Measurements from ENCODE around the gene ANKRD33.

Gene ANKRD33

DNA sequence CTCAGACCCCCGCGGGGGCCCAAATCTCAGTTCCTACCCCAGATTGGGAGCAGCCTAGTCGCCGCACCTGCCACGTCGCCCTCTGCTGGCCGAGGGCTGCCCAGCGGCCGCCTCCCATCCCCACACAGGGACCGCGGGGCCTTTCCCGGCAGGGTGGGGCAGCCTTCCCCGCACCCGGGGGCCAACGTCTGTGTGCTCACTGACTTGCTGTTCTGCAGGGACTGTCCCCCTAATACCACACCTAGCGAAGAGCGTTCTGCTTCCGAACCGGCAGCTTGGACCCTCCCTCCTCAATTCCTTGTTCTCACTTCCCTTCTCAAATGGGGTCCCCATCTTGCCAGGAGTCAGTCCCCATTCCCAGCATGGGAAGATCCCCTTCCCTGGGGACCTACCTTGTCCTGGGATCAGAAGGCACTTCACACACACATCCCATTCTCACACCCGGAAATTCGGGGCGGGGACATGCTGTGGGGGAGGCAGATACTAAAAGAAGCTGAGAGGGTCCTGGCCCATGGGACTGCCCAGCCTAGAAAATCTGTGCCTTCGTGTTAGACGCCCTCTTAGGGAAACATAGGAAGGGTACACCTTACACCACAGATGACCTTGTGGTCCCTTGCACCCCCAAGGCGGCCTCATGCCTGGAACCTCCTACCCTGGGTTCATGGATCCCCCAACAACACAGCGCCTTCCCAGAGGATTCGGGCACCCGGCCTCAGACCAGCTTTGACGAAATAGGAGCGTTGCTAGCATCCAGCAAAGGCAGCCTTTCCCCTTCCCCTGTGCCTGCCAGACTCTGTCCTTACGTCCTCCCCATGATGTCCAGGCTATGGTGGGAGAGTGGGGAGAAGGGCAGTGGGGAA, 35.8 kb downstream of the ANKRD33 start:
- H3K4me3 ChIP-seq (ENCODE audit: low read length), result peak overlapping the region; percentile 67
- H3K27me3 ChIP-seq (replicated peaks; ENCODE audit: control insufficient read depth, insufficient read depth, low read length), result no peaks in the 10 kb centered on the region
- peak overlapping the region; percentile 85 for H3K9ac ChIP-seq (ENCODE audit: low read length)
- peaks cover 17% of the 10 kb centered on the region for H3K36me3 ChIP-seq (ENCODE audit: control insufficient read depth, insufficient read depth, low read length, severe bottlenecking)
- peak; percentile 49 for DNase-seq (ENCODE audit: low read depth)
- no peaks in the 10 kb centered on the region for H3K9me3 ChIP-seq (ENCODE audit: control insufficient read depth, low read length)
- H3K4me1 ChIP-seq (ENCODE audit: control insufficient read depth, insufficient read depth, low read length), result peaks cover 36% of the 10 kb centered on the region

DNA sequence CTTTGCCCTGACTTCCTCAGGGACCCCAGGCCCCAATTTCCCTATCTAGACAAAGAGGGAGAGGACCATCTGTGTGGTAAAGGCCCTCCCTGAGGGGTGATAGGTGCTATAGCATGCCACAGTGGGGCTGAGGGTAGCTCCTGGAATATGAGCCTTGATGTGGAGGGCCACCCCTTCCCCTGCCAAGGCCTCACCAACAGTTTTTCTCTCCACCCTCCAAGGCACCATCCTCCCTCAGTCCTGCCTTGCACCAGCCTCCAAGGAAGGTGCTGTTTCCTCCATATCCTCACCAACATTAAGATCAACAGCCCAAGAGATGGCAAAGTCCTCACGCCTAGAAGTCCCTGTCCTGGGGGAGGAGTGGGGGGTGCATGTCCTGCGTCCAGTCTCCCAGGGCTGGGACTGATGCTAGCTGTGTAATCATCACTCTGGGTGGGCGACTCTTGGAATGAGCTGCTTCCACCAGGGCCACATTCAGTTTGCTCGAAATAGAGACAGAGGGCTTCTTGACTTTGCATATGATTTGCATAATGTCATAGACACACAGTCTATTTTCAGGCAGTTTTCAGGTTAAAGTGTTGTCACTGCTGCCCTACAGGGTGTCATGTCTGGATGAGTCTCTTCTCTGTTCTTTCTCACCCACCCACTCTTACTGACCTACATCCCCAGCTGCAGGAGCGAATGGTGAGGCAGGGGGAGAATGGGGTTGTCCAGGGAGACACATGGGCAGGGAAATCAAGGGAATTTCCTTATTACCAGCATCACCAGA, 36.8 kb downstream of the ANKRD33 start:
- no peak overlapping the region for H3K4me3 ChIP-seq (ENCODE audit: low read length)
- no peak for DNase-seq (ENCODE audit: low read depth)
- peaks cover 7% of the 10 kb centered on the region for H3K36me3 ChIP-seq (ENCODE audit: control insufficient read depth, insufficient read depth, low read length, severe bottlenecking)
- peaks cover 36% of the 10 kb centered on the region for H3K4me1 ChIP-seq (ENCODE audit: control insufficient read depth, insufficient read depth, low read length)
- no peaks in the 10 kb centered on the region for H3K9me3 ChIP-seq (ENCODE audit: control insufficient read depth, low read length)
- no peaks in the 10 kb centered on the region for H3K27me3 ChIP-seq (replicated peaks; ENCODE audit: control insufficient read depth, insufficient read depth, low read length)
- peak overlapping the region; percentile 85 for H3K9ac ChIP-seq (ENCODE audit: low read length)

DNA sequence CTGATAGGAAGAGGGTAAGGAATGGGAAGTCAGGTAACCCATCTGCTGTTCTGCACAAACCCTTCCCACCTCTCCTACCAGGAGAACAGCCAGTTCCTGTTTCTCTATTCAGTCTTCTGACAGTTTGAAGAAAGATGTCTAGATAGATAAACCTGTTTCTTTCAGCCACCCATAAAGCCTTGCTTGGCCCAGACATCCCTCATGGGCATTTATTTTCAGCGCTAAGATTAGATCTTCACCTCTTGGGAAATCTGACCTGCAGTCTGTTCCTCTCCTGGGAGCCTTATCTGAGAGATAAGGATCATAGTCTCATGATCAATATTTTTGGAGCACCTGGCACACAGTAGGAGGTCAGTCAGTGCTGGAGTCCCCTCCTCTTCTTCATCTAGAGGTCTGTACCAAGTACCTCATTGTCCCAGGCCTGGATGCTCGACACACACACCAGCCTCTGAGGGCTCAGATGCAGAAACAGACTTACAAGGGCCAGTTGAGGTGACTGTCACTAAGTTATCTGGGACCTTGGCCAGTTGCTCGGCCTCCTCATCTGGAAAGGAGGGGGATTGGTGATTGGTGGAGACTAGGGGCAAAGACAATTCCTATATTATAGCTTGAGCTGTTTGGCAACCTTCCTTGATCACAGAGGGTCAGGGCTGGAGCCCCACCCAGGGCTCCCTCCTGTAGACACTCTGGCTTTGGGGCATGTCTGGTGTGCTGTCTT, 37.6 kb downstream of the ANKRD33 start:
- peaks cover under 1% of the 10 kb centered on the region for H3K36me3 ChIP-seq (ENCODE audit: control insufficient read depth, insufficient read depth, low read length, severe bottlenecking)
- no peaks in the 10 kb centered on the region for H3K9me3 ChIP-seq (ENCODE audit: control insufficient read depth, low read length)
- no peaks in the 10 kb centered on the region for H3K27me3 ChIP-seq (replicated peaks; ENCODE audit: control insufficient read depth, insufficient read depth, low read length)
- H3K4me1 ChIP-seq (ENCODE audit: control insufficient read depth, insufficient read depth, low read length), result peaks cover 36% of the 10 kb centered on the region
- H3K9ac ChIP-seq (ENCODE audit: low read length), result no peak overlapping the region
- DNase-seq (ENCODE audit: low read depth), result no peak
- no peak overlapping the region for H3K4me3 ChIP-seq (ENCODE audit: low read length)

DNA sequence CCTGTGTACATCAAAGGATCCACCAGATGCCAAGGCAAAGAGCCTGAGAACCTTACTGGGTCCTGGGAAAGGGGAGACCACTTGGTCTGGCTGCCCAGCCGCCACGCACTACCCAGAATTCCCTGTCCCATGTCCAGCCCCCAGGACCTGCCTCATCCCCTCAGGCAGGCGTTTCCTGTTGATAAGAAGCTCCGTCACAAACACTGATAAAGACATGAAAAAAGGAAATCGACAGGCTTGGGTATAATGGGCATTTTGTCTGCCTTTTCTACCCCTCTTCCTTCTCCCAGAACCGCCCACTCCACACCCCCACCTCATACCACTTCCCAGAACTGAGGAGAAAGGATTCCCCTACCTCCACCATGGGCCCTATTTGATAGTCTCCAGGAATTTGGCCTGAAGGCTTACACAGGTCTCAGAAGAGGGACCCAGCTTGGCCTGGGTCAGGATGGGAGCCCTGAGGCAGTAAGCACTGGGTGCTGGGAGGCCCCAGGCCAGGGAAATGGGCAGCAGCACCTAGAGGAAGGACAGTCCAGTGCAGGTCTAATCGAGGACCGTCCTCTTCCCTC, 38.2 kb downstream of the ANKRD33 start:
- Histone ChIP-seq H3K9ac (ENCODE audit: low read length) (no peak overlapping the region), H3K27me3 (replicated peaks; ENCODE audit: control insufficient read depth, insufficient read depth, low read length) (no peaks in the 10 kb centered on the region), H3K36me3 (ENCODE audit: control insufficient read depth, insufficient read depth, low read length, severe bottlenecking) (no peaks in the 10 kb centered on the region), H3K4me3 (ENCODE audit: low read length) (no peak overlapping the region), H3K9me3 (ENCODE audit: control insufficient read depth, low read length) (no peaks in the 10 kb centered on the region), H3K4me1 (ENCODE audit: control insufficient read depth, insufficient read depth, low read length) (peaks cover 35% of the 10 kb centered on the region)
- no peak for DNase-seq (ENCODE audit: low read depth)

DNA sequence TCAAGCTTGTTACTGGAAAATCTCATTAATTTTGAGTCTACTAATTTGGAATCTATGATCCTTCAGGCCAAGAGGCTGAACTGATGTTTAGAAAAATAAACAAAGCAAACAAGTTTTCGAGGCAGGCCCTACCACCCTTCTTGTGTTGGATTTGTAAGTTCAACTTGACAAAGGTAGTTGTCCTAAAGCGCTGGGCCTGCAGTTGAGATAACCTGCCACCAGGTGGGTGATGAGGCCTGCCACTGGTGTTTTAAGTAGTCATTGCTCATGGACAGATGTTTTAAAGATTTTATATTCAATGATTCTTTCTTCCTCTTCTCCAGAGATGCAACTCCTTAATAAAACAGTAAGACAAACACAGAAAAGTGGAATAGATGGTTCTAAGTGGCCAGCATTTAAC, 38.8 kb downstream of the ANKRD33 start:
- Histone ChIP-seq H3K4me1 (ENCODE audit: control insufficient read depth, insufficient read depth, low read length) (peaks cover 31% of the 10 kb centered on the region), H3K9ac (ENCODE audit: low read length) (no peak overlapping the region), H3K36me3 (ENCODE audit: control insufficient read depth, insufficient read depth, low read length, severe bottlenecking) (no peaks in the 10 kb centered on the region), H3K4me3 (ENCODE audit: low read length) (no peak overlapping the region), H3K27me3 (replicated peaks; ENCODE audit: control insufficient read depth, insufficient read depth, low read length) (no peaks in the 10 kb centered on the region), H3K9me3 (ENCODE audit: control insufficient read depth, low read length) (no peaks in the 10 kb centered on the region)
- DNase-seq (ENCODE audit: low read depth), result no peak

DNA sequence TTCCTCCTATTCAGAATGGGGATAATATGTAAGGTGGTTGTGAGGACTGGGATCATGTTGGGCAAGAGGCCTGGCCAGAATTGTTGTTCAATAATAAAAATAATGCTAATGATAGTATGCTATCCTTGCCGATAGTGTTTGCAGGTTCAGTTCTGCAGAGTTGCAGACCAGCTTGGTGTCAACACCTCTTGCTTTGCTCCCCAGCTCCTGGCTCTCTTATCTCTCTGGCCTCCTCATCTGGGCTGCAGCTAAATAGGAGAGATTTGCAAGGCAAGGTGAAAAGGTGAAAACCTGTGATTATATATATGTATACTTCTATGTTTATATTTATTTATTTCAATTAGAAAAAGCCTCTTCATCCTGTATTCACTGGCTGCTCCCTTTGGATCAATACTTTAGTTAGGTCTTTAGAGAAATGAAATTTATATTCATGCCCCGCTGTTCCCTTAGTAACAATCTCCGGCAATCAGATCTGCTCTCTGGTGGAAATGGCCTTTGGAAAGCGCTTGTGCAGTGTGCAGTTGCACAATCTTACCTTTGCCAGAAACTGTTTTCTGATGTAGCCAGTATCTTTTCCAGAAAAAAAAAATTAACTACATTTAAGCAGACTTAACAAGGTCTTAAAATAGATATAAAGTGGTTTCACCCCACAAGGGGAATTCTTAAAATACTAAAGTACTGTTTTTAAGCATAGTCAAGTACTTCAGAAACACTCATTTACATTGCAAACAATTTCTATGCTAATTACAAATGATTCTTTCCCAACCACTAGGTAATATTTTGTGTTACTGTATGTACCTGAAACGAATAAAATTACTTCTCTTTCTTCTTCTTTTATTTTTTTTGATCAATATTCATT, 44.5 kb downstream of the ANKRD33 start:
- Histone ChIP-seq H3K9me3 (ENCODE audit: control insufficient read depth, low read length) (no peaks in the 10 kb centered on the region), H3K4me1 (ENCODE audit: control insufficient read depth, insufficient read depth, low read length) (no peaks in the 10 kb centered on the region), H3K4me3 (ENCODE audit: low read length) (no peak overlapping the region), H3K27me3 (replicated peaks; ENCODE audit: control insufficient read depth, insufficient read depth, low read length) (no peaks in the 10 kb centered on the region), H3K9ac (ENCODE audit: low read length) (no peak overlapping the region), H3K36me3 (ENCODE audit: control insufficient read depth, insufficient read depth, low read length, severe bottlenecking) (no peaks in the 10 kb centered on the region)
- DNase-seq (ENCODE audit: low read depth), result no peak

DNA sequence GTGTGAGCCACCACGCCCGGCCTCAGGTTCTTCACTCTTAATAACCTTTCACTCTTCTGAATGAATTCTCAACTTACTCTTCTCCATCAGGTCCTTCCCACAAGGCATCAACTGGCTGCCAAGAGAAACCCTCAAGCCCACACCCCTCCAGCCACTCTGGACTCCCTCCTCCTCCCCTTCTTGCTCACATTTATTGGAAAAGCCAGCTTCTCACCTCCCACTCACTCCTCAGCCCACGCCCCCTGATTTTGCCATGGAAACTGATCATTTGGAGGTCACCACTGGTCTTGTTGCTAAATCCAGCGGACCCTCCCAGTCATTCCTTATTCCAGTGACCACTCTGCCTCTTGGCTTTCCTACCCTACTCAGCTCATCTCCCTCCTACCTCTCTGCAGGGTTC, 46.2 kb downstream of the ANKRD33 start:
- no peak for DNase-seq (ENCODE audit: low read depth)
- H3K36me3 ChIP-seq (ENCODE audit: control insufficient read depth, insufficient read depth, low read length, severe bottlenecking), result no peaks in the 10 kb centered on the region
- no peak overlapping the region for H3K9ac ChIP-seq (ENCODE audit: low read length)
- H3K4me1 ChIP-seq (ENCODE audit: control insufficient read depth, insufficient read depth, low read length), result no peaks in the 10 kb centered on the region
- no peaks in the 10 kb centered on the region for H3K27me3 ChIP-seq (replicated peaks; ENCODE audit: control insufficient read depth, insufficient read depth, low read length)
- H3K9me3 ChIP-seq (ENCODE audit: control insufficient read depth, low read length), result no peaks in the 10 kb centered on the region
- H3K4me3 ChIP-seq (ENCODE audit: low read length), result no peak overlapping the region

DNA sequence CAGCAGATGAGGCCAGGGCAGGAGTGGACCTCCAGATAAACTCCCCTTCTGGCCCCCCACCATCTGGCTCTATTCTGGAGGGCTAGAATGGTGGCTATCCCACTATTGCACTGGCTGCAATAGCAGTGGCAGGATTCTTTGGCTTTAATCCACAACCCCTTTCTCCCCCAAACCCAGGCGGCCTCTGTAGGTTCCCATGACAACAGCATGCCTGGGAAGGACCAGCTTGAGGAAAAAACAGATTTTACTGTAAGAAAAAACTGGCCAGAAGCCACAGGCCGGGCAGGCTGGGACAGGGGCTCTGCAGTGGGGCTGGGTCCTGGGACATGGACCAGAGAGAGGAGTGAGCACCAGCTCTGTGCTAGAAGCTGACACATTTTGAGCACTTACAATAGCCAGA, 50.0 kb downstream of the ANKRD33 start:
- DNase-seq (ENCODE audit: low read depth), result no peak
- Histone ChIP-seq H3K9ac (ENCODE audit: low read length) (no peak overlapping the region), H3K27me3 (replicated peaks; ENCODE audit: control insufficient read depth, insufficient read depth, low read length) (no peaks in the 10 kb centered on the region), H3K4me3 (ENCODE audit: low read length) (no peak overlapping the region), H3K4me1 (ENCODE audit: control insufficient read depth, insufficient read depth, low read length) (peaks cover 8% of the 10 kb centered on the region), H3K36me3 (ENCODE audit: control insufficient read depth, insufficient read depth, low read length, severe bottlenecking) (no peaks in the 10 kb centered on the region), H3K9me3 (ENCODE audit: control insufficient read depth, low read length) (no peaks in the 10 kb centered on the region)

DNA sequence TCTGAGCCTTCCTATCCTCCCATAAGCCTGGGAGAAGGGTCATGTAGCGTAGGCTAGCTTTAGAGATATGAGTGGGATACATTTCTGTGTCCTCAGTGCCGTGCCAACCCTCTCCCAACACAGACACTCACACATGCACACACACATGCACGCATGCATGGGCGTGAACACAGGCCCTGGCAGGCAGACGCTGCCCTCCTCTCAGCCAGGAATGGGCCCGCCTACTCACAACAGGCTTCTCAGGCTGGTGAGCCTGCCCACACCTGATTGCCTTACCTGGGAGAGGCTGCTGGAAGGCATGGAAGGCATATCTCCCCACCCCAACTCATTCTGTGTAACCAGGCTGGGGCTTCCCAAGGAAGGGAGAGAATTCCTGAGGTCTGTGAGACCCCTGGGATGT, 50.8 kb downstream of the ANKRD33 start:
- Histone ChIP-seq H3K4me1 (ENCODE audit: control insufficient read depth, insufficient read depth, low read length) (peaks cover 8% of the 10 kb centered on the region), H3K9me3 (ENCODE audit: control insufficient read depth, low read length) (peaks cover 8% of the 10 kb centered on the region), H3K36me3 (ENCODE audit: control insufficient read depth, insufficient read depth, low read length, severe bottlenecking) (no peaks in the 10 kb centered on the region), H3K9ac (ENCODE audit: low read length) (no peak overlapping the region), H3K4me3 (ENCODE audit: low read length) (no peak overlapping the region), H3K27me3 (replicated peaks; ENCODE audit: control insufficient read depth, insufficient read depth, low read length) (no peaks in the 10 kb centered on the region)
- DNase-seq (ENCODE audit: low read depth), result no peak

DNA sequence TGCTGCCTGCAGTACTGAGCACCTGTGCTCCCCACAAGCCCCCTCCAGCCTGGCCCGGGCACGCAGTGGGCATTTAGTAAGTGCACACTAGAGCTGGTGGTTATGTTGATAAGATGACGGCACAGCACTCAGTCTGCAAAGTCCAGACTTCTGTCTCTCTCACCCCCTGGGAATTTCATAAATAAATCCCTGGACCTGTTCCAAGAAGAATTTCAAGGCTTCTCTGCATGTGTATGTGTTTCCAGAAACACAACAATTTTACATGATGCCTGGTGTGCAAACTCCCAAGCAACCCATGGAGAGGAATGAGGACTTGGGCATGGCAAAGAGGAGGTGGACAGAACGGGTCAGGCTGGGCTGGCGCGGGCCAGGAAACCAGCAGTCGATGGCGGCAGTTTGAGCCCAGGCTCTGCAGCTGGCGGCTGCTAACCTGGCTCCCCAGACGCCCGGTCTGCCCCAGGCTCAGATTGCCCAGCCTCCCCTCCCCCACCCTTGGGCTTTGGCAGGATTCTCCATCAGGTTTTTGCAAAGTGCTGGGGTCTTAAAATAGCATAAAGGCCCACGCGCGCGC, 53.2 kb downstream of the ANKRD33 start:
- Histone ChIP-seq H3K9ac (ENCODE audit: low read length) (no peak overlapping the region), H3K36me3 (ENCODE audit: control insufficient read depth, insufficient read depth, low read length, severe bottlenecking) (no peaks in the 10 kb centered on the region), H3K27me3 (replicated peaks; ENCODE audit: control insufficient read depth, insufficient read depth, low read length) (no peaks in the 10 kb centered on the region), H3K4me3 (ENCODE audit: low read length) (no peak overlapping the region), H3K4me1 (ENCODE audit: control insufficient read depth, insufficient read depth, low read length) (peaks cover 8% of the 10 kb centered on the region), H3K9me3 (ENCODE audit: control insufficient read depth, low read length) (peaks cover 26% of the 10 kb centered on the region)
- DNase-seq (ENCODE audit: low read depth), result peak; percentile 60
